Osteocyte (in vitro differentiated cells): ENCODE results near the gene C1orf35. TPM values are rescaled to one million over a fixed set of nuclear protein-coding genes. Genes with fewer than 3 reads are reported as not detected.

Experiments
- DNase-seq: peaks from one replicate; pipeline ENCODE4 v3.0.0; 2021; ENCODE audit warnings: mixed read lengths; ENCODE audit not compliant: unreplicated experiment; ENCODE audit errors: extremely low spot score
- H3K27ac Mint-ChIP-seq: one replicate; pipeline ENCODE4 v1.8.0; 2021; ENCODE audit warnings: mild to moderate bottlenecking, mixed read lengths; ENCODE audit not compliant: unreplicated experiment
- H3K27me3 Mint-ChIP-seq: one replicate; pipeline ENCODE4 v1.8.0; 2021; ENCODE audit warnings: mixed read lengths; ENCODE audit not compliant: unreplicated experiment
- H3K36me3 Mint-ChIP-seq: one replicate; pipeline ENCODE4 v1.8.0; 2021; ENCODE audit warnings: mixed read lengths; ENCODE audit not compliant: unreplicated experiment
- H3K4me1 Mint-ChIP-seq: one replicate; pipeline ENCODE4 v1.8.0; 2021; ENCODE audit warnings: mixed read lengths; ENCODE audit not compliant: unreplicated experiment
- H3K4me3 Mint-ChIP-seq: one replicate; pipeline ENCODE4 v1.8.0; 2021; ENCODE audit warnings: mild to moderate bottlenecking, moderate library complexity, mixed read lengths; ENCODE audit not compliant: unreplicated experiment
- H3K9me3 Mint-ChIP-seq: one replicate; pipeline ENCODE4 v1.8.0; 2021; ENCODE audit warnings: mixed read lengths; ENCODE audit not compliant: unreplicated experiment
- CTCF ChIP-seq: fragments of 200-600 bp; sonication (generic); IDR thresholded peaks from 2 replicates; pipeline ENCODE4 v1.5.0; 2021; ENCODE audit warnings: antibody characterized with exemption, mild to moderate bottlenecking, moderate library complexity
- total RNA-seq: library from RNA; stranded (reverse); gene quantifications from 2 replicates; pipeline ENCODE4 v1.2.1, GENCODE V29; 2021

The C1orf35 gene
- total RNA-seq, 1 donor from 2014 or later = 13.6 TPM

GRCh38 chr1:228097333-228098081, 5.6 kb downstream of the C1orf35 start:
- H3K27me3 Mint-ChIP-seq = no peaks in the 10 kb centered on the region
- no peak for DNase-seq
- H3K36me3 Mint-ChIP-seq = peaks cover 32% of the 10 kb centered on the region
- H3K4me3 Mint-ChIP-seq = no peak overlapping the region
- H3K27ac Mint-ChIP-seq = no peak overlapping the region
- H3K9me3 Mint-ChIP-seq = peaks cover 14% of the 10 kb centered on the region
- H3K4me1 Mint-ChIP-seq = peaks cover 6% of the 10 kb centered on the region
- TF ChIP-seq CTCF = no peak

GRCh38 chr1:228096416-228097332, 6.5 kb downstream of the C1orf35 start:
- H3K36me3 Mint-ChIP-seq = peaks cover 32% of the 10 kb centered on the region
- no peak for TF ChIP-seq CTCF
- no peak overlapping the region for H3K27ac Mint-ChIP-seq
- H3K27me3 Mint-ChIP-seq = no peaks in the 10 kb centered on the region
- no peak for DNase-seq
- H3K9me3 Mint-ChIP-seq = peaks cover 14% of the 10 kb centered on the region
- no peak overlapping the region for H3K4me3 Mint-ChIP-seq
- H3K4me1 Mint-ChIP-seq = peaks cover 6% of the 10 kb centered on the region

- TF ChIP-seq CTCF = no peak
- H3K4me3 Mint-ChIP-seq = no peak overlapping the region
- no peak overlapping the region for H3K27ac Mint-ChIP-seq
- peaks cover 32% of the 10 kb centered on the region for H3K36me3 Mint-ChIP-seq
- DNase-seq = no peak
- H3K9me3 Mint-ChIP-seq = peaks cover 14% of the 10 kb centered on the region
- H3K27me3 Mint-ChIP-seq = no peaks in the 10 kb centered on the region
- H3K4me1 Mint-ChIP-seq = peaks cover 8% of the 10 kb centered on the region
Measured at GRCh38 chr1:228095938-228096337, 7.2 kb downstream of the C1orf35 start.

GRCh38 chr1:228095161-228095560, 8.0 kb downstream of the C1orf35 start:
- Mint-ChIP-seq H3K4me1 (peaks cover 16% of the 10 kb centered on the region), H3K4me3 (no peak overlapping the region), H3K27me3 (no peaks in the 10 kb centered on the region), H3K9me3 (peaks cover 14% of the 10 kb centered on the region), H3K27ac (no peak overlapping the region), H3K36me3 (peaks cover 32% of the 10 kb centered on the region)
- DNase-seq = no peak
- TF ChIP-seq CTCF = no peak
